Activated T-helper 1 cell treated with anti-CD3 and anti-CD28 coated beads, Interleukin-12 subunit alpha, Interleukin-12 subunit beta, Interleukin-2, Interleukin-4 antibody, amounts not matched to agents 30 ng/mL and 10 ng/mL and 1 ng/mL, durations not matched to agents 14 hours and 24 hours and 36 hours (primary cell): ENCODE data around the gene INPP5J. TPM values are rescaled to one million over a fixed set of nuclear protein-coding genes. Genes with fewer than 3 reads are reported as not detected.
"Not testable (repeated sequence)": the region's sequence is repeated elsewhere in the genome, so short reads cannot be mapped to it uniquely, and the experiment has no call there.

Experiments
- DNase-seq: peaks from one replicate; pipeline ENCODE4 v3.0.0; 2021; ENCODE audit warnings: low spot score
- H3K27ac Mint-ChIP-seq: one replicate; pipeline ENCODE4 v1.8.0; 2021; ENCODE audit warnings: mild to moderate bottlenecking, mixed read lengths
- H3K27me3 Mint-ChIP-seq: one replicate; pipeline ENCODE4 v1.8.0; 2022; ENCODE audit warnings: mild to moderate bottlenecking, moderate library complexity, mixed read lengths; ENCODE audit not compliant: insufficient read depth
- H3K36me3 Mint-ChIP-seq: one replicate; pipeline ENCODE4 v1.8.0; 2021; ENCODE audit warnings: low read depth, mixed read lengths
- H3K4me1 Mint-ChIP-seq: one replicate; pipeline ENCODE4 v1.8.0; 2021; ENCODE audit warnings: low read depth, mixed read lengths
- H3K4me3 Mint-ChIP-seq: one replicate; pipeline ENCODE4 v1.8.0; 2021; ENCODE audit warnings: mild to moderate bottlenecking, moderate library complexity, mixed read lengths
- H3K9me3 Mint-ChIP-seq: one replicate; pipeline ENCODE4 v1.8.0; 2021; ENCODE audit warnings: mixed read lengths
- intact Hi-C: fragments of 100-400 bp; cut with micrococcal nuclease; formaldehyde crosslinking; loops from one replicate; pipeline ENCODE4 v1.15.1; 2024
- total RNA-seq: library from RNA; stranded (reverse); gene quantifications from 2 replicates; pipeline ENCODE4 v1.2.3, GENCODE V29; 2022

INPP5J gene, protein sequence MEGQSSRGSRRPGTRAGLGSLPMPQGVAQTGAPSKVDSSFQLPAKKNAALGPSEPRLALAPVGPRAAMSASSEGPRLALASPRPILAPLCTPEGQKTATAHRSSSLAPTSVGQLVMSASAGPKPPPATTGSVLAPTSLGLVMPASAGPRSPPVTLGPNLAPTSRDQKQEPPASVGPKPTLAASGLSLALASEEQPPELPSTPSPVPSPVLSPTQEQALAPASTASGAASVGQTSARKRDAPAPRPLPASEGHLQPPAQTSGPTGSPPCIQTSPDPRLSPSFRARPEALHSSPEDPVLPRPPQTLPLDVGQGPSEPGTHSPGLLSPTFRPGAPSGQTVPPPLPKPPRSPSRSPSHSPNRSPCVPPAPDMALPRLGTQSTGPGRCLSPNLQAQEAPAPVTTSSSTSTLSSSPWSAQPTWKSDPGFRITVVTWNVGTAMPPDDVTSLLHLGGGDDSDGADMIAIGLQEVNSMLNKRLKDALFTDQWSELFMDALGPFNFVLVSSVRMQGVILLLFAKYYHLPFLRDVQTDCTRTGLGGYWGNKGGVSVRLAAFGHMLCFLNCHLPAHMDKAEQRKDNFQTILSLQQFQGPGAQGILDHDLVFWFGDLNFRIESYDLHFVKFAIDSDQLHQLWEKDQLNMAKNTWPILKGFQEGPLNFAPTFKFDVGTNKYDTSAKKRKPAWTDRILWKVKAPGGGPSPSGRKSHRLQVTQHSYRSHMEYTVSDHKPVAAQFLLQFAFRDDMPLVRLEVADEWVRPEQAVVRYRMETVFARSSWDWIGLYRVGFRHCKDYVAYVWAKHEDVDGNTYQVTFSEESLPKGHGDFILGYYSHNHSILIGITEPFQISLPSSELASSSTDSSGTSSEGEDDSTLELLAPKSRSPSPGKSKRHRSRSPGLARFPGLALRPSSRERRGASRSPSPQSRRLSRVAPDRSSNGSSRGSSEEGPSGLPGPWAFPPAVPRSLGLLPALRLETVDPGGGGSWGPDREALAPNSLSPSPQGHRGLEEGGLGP
- 0.17 TPM in 1 of 2 replicates, not detected in the other for total RNA-seq

- peaks cover 1% of the 10 kb centered on the region for H3K27me3 Mint-ChIP-seq
- no peaks in the 10 kb centered on the region for H3K36me3 Mint-ChIP-seq
- no peak within 1 kb of the TSS for H3K4me3 Mint-ChIP-seq
- peak within 1 kb of the TSS; percentile 19 for H3K27ac Mint-ChIP-seq
- no peak for DNase-seq
- H3K4me1 Mint-ChIP-seq: no peaks in the 10 kb centered on the region
- intact Hi-C loops: no loop called here
- H3K9me3 Mint-ChIP-seq: no peaks in the 10 kb centered on the region
These were observed at the start of gene INPP5J for GRCh38 chr22:31122532-31123291. TSS of gene INPP5J (plus strand) at chr22:31122966. CDS start at chr22:31123015, 49 bp downstream.

- DNase-seq, H3K27me3 Mint-ChIP-seq, H3K36me3 Mint-ChIP-seq, H3K4me1 Mint-ChIP-seq, H3K27ac Mint-ChIP-seq, H3K9me3 Mint-ChIP-seq, H3K4me3 Mint-ChIP-seq, intact Hi-C loops: not testable (repeated sequence)
These were observed 49.6 kb upstream of the INPP5J start for GRCh38 chr22:31073125-31073524.

GRCh38 chr22:31073545-31074145 is 49.1 kb upstream of the INPP5J start:
- intact Hi-C loops, H3K4me3 Mint-ChIP-seq: not testable (repeated sequence)

DNA sequence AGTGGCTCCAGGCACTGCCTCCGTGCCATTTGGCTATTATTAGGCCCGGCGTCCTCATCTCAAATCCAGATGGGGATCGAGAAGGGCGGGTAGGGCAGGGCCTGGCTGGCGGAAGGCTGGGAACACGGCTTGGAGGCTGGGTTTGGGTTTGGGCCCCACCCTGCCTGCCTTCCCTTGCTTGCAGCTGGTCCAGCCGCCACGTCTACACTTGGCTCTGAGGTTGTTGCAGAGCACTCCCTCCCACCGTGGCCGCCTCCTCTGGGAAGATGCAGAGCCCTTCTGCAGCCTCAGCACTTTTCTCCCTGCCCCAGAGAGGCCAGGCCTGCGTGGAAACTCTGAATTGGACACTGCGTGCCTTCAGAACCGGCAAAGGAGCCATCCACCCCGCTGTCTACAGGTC is 46.8 kb upstream of the INPP5J start:
- peaks cover 5% of the 10 kb centered on the region for H3K4me1 Mint-ChIP-seq

More at GRCh38 chr22:31073545-31074145, 49.1 kb upstream of the INPP5J start:
- H3K4me1 Mint-ChIP-seq, H3K27me3 Mint-ChIP-seq, H3K27ac Mint-ChIP-seq, H3K36me3 Mint-ChIP-seq, H3K9me3 Mint-ChIP-seq, DNase-seq: not testable (repeated sequence)

DNA sequence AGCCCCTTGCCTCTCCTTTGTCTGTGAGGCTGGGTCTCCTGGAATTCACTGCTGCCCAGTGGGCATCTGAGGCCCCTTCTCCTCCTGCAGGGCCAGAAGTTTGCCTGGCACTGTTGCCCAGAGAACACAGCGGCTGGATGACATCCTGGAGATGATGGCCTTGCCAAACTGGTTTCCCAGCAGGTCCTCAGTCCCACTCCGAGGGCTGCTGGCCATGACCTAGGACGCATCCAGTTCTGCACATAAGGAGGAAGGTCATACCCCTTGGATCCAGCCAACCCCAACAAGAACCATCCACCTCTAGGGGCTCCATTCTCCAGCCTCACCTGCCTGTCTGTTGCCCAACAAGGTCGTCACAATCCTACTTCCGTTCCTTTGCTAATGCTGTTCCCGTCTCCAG is 45.1 kb upstream of the INPP5J start:
- no peaks in the 10 kb centered on the region for H3K9me3 Mint-ChIP-seq
- no peak overlapping the region for H3K27ac Mint-ChIP-seq
- peaks cover 21% of the 10 kb centered on the region for H3K4me1 Mint-ChIP-seq
- DNase-seq: no peak
- intact Hi-C loops: no loop called here
- H3K36me3 Mint-ChIP-seq: no peaks in the 10 kb centered on the region
- peaks cover under 1% of the 10 kb centered on the region for H3K27me3 Mint-ChIP-seq
- no peak overlapping the region for H3K4me3 Mint-ChIP-seq

More for the DNA sequence above, 46.8 kb upstream of the INPP5J start:
- DNase-seq: no peak
- no peaks in the 10 kb centered on the region for H3K36me3 Mint-ChIP-seq
- H3K9me3 Mint-ChIP-seq: no peaks in the 10 kb centered on the region
- no peak overlapping the region for H3K27ac Mint-ChIP-seq
- peaks cover 4% of the 10 kb centered on the region for H3K27me3 Mint-ChIP-seq
- intact Hi-C loops: no loop called here
- H3K4me3 Mint-ChIP-seq: no peak overlapping the region

GRCh38 chr22:31078389-31078788 is 44.4 kb upstream of the INPP5J start:
- H3K27ac Mint-ChIP-seq, H3K9me3 Mint-ChIP-seq, intact Hi-C loops, H3K27me3 Mint-ChIP-seq, H3K36me3 Mint-ChIP-seq, H3K4me3 Mint-ChIP-seq, DNase-seq: not testable (repeated sequence)
- H3K4me1 Mint-ChIP-seq: peaks cover 28% of the 10 kb centered on the region

GRCh38 chr22:31079095-31079642 is 43.6 kb upstream of the INPP5J start:
- Mint-ChIP-seq H3K36me3 (no peaks in the 10 kb centered on the region), H3K27me3 (no peaks in the 10 kb centered on the region), H3K27ac (no peak overlapping the region), H3K4me3 (no peak overlapping the region), H3K4me1 (peaks cover 36% of the 10 kb centered on the region), H3K9me3 (no peaks in the 10 kb centered on the region)
- no peak for DNase-seq
- intact Hi-C loops: no loop called here

DNA sequence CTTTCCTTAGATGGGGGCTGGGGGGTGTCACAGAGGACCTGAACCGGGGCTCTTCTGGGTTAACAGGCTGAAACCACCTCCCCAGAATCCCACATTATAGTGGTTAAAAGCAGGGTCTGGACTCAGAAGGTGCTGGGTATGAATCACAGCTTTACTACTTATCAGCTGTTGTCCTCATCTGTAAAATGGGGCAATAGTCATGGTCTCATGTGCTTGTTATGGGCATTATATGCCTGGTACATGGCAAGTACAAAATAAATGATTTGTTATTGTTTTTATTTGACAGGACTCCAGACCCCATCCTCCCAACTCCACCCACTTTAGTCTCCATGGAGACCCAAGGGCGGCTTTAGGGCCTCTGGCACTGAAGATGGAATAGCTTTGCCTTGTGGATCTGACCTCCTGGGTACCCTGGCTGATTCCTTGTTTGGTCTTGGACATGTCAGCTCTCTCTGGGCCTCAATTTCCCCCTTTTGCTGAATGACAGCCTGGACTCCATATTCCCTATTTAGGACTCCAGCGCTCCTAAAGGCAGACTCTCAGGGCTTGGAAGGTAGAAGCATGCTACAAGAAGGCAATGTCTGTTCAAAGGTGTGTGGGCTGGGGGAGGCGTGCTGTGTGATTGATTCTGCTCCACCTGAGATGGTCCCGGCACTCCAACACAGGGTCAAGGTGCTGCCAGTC is 42.5 kb upstream of the INPP5J start:
- Mint-ChIP-seq H3K27me3 (no peaks in the 10 kb centered on the region), H3K9me3 (no peaks in the 10 kb centered on the region), H3K4me3 (peak overlapping the region; percentile 92), H3K36me3 (no peaks in the 10 kb centered on the region), H3K4me1 (peaks cover 40% of the 10 kb centered on the region), H3K27ac (peak overlapping the region; percentile 29)
- intact Hi-C loops: loop anchor here (10.0 kb wide), 1 partner anchor 864 kb away; the partner anchor contains the start of gene YWHAH
- no peak for DNase-seq

DNA sequence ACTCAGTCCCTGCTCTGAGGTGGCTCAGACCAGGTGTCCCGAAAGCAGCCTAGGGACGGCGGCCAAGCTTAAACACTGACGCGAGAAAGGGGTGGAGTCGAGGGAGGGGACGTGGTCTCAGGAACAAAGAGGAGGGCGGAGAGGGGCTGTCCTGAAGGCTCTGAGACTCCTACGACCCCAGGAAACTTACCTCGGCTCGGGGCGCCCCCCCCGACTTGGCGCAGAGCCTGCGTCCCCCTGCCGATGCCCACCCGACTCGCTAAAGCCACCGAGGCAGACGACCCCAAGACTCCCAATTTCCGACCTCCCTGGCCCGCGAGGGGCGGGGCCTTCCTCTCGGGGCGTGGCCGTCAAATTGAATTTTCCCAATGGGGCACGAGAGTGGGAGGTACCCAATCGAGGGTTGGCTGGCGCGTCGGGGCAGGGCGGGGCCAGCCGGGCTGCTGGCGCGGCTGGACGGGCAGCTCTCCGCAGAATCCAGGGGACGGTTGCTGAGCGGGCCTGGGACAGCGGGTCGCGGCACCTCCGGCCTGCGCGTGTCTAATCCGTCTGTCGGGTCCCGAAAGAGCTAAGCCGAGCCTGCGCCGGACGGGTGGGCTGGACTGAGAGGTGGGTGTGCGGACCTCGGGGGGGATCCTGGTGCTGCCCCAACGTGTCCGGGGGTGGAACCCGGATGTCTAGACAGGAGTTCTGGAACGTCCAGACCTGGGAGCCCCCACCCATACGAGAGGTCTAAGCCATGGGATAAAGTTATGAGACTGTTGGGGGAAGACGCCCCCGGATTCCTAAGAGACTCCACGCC is 41.7 kb upstream of the INPP5J start, which contains the start of gene SMTN:
TSS of gene SMTN (plus strand) at position 471 of the 802 bp plus-strand sequence. CDS start 1,941 bp downstream, outside the sequence.
- peak; percentile 84 for DNase-seq
- Mint-ChIP-seq H3K4me3 (peak within 1 kb of the TSS; percentile 92), H3K4me1 (peaks cover 40% of the 10 kb centered on the region), H3K9me3 (no peaks in the 10 kb centered on the region), H3K27me3 (no peaks in the 10 kb centered on the region), H3K36me3 (no peaks in the 10 kb centered on the region), H3K27ac (peak within 1 kb of the TSS; percentile 29)
- intact Hi-C loops: loop anchor here (1.0 to 10.0 kb wide), 3 partner anchors 131 to 864 kb away; partner anchors contain the start of genes LIMK2 and YWHAH

GRCh38 chr22:31081963-31082605 is 40.7 kb upstream of the INPP5J start:
- H3K9me3 Mint-ChIP-seq: no peaks in the 10 kb centered on the region
- peaks cover 40% of the 10 kb centered on the region for H3K4me1 Mint-ChIP-seq
- H3K36me3 Mint-ChIP-seq: no peaks in the 10 kb centered on the region
- peak overlapping the region; percentile 92 for H3K4me3 Mint-ChIP-seq
- intact Hi-C loops: loop anchor here (1.0 to 10.0 kb wide), 3 partner anchors 130 to 863 kb away; partner anchors contain the start of genes LIMK2 and YWHAH
- H3K27me3 Mint-ChIP-seq: no peaks in the 10 kb centered on the region
- DNase-seq: no peak
- H3K27ac Mint-ChIP-seq: no peak overlapping the region
